HG03565 (cell line): ENCODE data around the gene APOL4.
"Not testable (repeated sequence)": the region's sequence is repeated elsewhere in the genome, so short reads cannot be mapped to it uniquely, and the experiment has no call there.

Experiments used
- ATAC-seq: cut with Tn5 transposase; IDR thresholded peaks from one replicate; pipeline ENCODE4 v1.9.1; 2021; ENCODE audit warnings: mild to moderate bottlenecking, moderate library complexity; ENCODE audit not compliant: unreplicated experiment

The APOL4 gene

DNA sequence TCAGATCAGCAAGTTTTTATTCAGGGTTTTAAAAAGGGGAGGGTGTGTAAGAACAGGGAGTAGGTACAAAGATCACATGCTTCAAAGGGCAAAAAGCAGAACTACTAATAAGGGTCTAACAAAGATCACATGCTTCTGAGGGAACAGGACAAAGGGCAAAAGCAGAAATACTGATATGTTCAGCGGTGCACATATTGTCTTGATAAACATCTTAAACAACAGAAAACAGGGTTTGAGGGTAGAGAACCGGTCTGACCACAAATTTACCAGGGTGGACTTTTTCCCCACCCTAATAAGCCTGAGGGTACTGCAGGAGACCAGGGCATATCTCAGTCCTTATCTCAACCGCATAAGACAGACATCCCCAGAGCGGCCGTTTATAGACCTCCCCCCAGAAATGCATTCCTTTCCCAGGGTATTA lies 7.9 kb upstream of the APOL4 start:
- ATAC-seq: not testable (repeated sequence)

DNA sequence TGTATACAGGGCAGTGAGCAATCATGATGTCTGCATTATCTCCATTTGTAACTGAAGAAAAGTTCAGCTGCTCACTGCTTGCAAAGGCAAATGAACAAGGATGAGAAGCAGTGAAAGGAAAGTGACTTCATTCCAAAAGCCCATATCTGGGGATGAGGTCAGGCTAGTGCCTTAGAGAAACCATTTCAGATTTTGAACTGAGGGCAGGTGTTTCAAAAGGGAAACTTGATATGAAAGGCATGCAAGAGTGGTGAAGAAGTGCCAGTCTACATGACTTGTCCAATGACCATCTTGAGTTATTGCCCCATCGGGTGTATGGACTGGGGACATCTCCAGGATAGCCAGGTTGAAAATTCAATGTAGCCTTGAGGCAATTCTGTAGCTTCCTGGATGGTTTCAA lies 7.3 kb upstream of the APOL4 start:
- ATAC-seq: no peak

DNA sequence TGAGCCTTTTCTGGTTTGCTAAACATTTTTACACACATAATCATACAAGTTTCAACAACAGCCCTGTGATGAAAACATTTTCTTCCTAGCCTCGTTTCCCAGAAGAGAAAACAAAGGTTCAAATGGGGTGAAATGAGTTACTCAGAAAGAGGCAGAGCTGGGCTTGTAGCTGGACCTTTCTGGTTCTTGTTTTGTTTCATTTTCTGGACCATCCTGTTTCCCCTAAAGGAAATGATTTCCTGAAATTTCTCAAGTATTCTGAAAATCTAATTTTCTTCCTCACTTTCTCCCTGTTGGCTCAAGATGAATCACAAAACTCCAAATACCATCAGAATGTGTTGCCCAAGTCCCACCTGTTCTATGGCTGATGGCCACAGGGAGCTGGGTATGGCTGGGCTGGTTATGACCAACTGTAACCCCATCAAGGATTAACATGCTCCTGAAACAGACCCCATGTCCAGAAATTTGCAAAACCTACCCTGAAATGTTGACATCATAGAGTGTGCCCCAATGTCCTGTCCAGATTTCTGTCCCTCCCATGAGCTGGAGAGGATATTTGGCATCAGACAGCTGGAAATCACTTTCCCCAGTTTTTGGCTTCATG lies 6.7 kb upstream of the APOL4 start:
- no peak for ATAC-seq

DNA sequence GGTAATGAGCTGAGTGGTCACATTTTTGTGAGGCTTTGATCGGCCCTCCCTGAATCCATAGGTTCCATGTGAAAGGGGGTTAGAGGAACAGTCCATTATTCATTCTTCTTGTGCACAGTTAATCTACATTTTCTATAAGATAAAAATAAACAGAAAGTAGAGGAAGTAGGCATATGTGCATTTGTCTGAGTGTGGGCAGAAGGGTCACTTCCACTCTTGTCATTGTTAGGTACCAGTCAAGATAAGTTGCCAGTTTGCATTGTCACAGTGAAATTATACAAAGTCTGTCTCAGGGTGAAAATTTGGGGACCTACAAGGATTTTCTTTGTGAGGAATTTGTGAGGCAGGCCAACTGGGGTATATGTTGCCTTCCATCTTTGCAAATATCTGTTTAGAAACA lies 4.6 kb upstream of the APOL4 start:
- no peak for ATAC-seq

DNA sequence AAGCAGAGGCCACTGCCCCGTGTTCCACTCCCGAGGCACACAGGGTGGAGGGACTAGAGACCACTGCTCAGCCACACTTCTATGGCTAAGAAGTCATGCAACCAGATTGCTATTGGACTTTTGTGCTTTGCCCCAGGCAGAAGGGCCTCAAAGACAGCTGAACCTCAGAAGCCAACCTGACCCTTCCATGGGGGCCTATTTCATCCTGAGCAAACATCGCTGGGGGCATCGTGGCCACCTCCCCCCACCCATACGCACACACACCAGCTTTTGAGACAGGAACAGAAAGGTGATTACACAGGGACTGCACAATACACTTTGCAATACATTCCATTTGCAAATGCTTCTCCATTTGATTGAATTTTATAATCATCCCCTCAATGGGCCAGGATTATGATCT lies 4.0 kb upstream of the APOL4 start:
- not testable (repeated sequence) for ATAC-seq

DNA sequence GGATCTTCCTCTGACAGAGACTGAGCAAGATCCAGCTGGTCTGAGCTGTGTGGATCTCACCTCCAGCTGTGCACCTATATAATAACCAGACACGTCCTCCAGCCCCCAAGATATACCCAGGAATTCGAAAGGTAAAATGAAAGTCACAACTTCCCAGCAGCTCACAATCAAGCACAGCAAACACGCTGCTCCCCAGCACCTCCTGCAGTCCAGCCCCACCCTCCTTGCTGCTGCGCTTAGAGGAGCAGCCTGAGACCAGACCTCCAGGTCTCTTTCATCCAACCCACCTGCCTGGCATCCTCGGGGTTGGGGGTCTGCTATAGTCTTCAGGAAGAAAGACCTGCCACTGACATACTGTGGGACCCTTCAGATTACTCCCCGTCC lies 3.0 kb upstream of the APOL4 start:
- no peak for ATAC-seq

DNA sequence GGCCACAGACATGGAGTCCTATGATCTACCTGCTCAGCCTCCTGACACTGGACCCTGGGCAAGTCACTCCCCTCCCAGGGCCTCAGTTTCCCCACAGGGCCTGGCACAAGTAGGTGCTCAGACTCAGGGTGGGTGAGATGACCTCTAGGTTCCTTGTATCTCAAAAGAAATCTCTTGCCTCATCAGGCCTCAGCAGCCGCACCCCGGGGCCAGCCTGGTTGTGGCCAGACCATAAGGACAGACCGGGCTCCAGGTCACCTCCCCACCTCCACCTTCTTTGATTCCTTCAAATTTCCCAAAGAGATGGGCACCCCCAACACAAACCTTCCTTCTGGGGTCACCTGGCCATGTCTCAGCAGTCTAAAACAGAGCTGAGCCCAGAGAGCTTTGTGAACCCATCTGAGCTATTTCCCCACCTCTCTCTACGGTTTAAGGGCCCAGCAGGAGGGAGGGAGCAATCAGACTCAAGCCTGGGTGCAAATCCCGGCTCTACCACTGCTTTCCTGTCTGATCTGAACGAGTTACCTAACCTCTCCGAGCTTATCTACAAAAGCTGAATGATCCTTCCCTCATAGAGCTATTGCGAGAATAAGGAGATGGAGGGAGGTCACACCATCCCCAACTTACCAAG lies 2.5 kb upstream of the APOL4 start:
- ATAC-seq: no peak

DNA sequence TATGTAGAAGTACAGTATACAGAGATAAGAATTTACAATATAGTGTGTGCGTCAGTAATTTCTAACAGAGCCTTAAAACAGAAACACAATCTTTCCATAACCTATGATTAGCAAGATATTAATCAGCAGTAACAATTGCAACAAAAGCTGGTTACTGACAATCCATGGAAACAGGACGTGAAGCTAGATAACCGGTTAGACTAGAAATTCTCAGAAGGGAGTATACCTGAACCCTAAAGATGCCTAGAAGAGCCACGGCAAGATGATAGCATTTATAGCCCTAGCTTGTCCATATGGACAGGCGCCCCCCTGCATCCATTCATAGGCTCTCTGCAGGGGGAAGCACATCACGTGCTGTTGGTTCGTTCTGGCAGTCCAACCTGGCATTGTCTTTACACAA lies 1.8 kb upstream of the APOL4 start:
- ATAC-seq: not testable (repeated sequence)

DNA sequence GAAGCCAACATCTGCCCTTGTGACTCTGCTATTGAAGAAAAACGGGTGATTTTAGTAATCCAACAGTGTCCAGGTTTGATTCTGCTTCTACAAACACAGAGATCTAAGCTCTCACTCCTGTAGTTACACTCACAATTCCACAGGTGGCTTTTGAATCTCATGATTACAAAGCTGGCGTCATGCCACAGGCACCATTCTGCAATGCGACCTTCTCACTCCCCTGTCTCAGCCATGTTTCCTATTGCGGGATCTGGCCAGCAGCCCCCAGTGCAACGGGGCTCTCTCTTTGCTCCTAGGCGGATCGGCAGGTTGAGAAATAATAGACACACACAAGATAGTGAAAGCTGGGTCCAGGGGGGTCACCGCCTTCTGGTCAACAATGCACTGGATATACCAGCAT lies 1.3 kb upstream of the APOL4 start:
- not testable (repeated sequence) for ATAC-seq

DNA sequence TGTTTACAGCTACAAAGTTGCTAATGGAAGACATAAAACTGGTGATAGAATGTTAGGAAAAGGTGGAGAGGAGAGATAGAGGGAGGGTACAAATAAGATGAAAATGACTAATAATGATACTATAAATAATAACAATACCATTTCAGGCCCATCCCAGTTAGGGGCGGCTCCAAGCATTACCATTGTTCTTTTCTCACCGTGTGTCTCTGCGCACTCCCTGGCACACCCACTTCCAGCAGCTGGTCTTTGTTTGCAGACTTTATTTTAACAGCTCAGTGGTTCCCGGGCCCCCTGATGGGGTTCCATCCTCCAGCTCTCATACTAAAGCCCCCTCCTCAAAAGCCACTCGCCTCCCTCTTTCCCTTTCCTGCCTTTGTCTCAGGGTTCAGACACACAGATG lies 584 bp downstream of the APOL4 start:
- ATAC-seq: not testable (repeated sequence)

DNA sequence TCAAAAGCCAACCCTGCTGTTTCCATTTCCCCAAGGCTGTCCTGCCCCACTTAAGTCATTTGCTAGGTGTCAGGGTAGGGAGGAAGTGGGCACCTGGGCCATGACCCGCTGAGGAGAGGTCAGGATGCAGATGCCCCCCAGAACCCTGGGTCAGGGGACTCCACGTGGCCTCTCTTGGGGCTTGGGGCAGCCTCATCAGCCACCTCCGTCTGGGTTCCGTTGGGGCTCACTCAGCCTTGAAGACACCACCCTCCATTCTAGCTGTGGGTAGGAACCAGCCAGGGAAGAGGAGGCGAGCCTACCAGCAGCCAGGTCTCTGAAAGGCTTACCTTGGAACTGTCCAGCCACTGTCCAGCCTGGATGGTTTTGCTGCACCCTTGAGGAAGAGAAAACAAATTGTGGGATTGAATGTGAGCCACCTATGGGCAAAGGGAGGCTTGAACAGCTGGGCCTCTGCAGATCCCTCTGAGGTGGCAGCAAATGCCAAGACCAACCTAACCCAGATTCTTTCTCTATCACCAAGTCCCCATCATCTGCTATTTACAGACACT lies 2.5 kb downstream of the APOL4 start:
- no peak for ATAC-seq

DNA sequence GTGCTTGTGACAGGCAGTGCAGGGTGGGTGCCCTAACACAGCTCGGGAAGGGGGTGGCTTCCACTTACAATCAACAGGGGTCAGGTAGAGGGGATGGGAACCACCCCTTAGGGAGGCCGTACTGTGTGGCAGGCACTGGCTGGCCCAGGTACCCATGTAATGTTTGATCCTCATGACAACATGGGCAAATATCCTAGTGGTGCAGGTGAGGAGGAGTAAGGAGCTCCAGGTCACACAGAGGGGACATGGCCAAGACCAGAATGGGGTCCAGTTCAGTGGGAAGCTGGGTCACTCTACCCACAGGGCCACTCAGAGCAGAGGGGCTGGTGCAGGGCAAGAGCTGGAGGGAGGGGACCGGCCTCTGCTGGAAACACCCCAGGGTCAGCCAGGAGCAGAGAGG lies 3.1 kb downstream of the APOL4 start:
- no peak for ATAC-seq

DNA sequence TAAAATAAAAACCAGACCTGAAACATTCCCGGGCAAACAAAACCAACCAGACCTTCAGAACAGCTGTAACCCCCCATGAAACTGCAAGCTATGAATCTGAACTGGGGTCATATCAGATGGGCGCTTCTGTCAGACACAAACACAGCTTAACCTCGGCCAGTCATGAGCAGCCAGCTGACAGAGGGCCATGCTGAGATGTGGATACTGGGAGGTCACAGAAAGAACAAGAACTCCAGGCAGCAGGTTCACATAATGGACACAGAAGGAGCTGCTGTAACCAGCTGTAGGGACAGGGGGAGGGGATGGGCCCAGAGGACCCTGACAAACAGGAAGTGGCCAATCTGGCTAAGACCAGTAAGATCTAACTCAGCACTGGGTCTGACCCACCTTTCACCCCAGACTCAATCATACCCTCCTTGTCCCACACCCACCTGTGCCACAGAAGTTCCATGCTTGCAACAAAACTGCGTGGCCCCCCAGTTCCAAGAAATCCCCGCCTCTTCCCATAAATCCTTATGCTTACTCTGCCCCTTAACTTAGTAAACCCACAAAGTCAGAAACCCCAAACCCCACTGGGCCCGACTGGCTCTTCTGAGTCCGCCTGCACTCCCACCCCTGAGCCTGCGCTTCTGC lies 4.0 kb downstream of the APOL4 start:
- ATAC-seq: no peak

DNA sequence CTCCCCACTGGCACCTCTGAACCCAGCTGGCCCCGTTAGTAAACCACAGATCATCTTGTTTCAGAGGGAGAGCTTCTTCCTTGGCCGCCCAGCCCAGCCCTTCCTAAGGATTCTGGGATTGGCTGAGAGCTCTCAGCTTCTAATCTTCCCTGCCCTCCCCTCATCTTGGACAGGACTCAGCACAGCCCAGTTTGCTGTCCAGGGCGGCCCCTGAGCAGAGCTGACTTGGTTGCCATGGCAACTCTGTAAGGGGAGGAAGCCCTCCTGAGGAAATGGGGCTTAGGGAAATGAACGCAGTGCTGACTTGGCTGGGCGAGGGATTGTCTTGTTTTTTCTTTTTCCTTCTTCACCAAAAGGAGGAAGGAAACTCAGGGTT lies 4.6 kb downstream of the APOL4 start:
- no peak for ATAC-seq

DNA sequence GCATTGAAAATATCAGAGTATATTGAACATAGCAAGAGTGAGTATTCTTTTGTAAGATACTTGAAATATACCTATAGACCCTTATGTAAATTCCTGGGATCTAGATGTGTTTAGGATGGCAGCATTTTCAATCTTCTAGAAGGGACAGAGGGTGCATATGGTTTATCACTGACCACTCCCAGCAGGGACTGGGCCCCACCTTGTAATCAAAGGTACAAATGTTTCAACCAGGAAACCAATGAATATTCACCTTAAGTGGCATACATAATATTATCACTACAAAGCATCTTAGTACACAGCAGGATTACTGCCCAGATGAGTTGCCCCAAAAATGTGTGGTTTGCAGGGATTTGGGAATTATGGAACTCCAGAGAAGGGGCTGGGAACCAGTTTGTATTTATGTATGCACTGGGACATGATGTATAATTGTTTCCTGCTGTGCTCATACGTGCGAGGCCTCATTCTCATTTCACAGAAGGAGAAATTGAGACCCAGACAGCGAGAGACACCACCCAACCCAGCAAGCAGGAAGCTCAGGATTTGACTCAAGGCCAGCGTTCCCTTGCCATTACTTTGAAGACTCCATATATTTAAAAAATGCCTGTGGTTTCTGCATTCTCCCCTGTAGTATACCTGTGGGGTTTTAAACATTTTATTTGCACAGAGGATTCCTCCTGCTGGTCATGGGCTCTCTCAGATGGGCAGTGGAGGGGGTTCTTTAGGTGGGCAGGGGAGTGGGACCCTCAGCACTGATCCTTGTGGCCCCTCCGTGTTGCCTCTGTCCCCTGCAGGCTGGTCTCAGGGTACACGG lies 5.2 kb downstream of the APOL4 start:
- no peak for ATAC-seq

DNA sequence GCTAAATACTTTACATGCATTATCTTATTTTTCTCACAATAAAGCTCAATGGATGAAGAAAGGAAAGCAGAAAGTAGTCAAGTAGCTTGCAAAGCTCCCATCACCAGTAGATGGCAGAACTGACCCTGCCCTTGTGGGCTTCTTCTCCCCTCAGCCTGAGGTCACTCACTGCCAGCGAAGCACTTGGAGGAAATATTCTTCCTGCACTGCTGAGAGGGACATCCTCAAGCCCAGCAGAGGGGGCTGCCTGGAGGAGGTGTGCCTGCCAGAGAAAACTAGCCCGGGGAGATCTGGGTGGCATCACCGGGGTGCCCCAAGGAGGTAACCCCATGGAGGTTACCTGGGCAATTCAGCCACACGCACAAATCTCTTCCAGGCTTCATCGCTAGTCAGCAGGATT lies 6.6 kb downstream of the APOL4 start:
- ATAC-seq: no peak

DNA sequence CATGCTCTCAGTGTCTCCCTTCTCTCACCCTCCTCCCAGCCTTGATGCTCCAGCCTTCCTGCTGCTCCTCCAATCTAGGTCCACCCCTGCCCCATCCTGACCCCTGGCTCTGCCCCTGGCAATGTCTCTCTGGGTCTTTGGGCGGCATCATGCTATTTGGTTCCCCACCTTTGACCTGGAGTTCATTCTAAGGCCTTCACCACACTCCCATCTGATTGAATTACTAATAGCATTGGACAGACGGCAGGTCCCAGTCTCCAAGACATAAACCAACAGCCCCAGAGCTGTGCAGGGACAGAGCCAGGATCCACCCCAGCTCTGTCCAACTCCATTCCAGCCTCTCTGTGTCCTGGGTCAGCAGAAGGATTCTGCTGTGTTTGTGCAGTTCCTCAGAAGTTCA lies 7.2 kb downstream of the APOL4 start:
- no peak for ATAC-seq

DNA sequence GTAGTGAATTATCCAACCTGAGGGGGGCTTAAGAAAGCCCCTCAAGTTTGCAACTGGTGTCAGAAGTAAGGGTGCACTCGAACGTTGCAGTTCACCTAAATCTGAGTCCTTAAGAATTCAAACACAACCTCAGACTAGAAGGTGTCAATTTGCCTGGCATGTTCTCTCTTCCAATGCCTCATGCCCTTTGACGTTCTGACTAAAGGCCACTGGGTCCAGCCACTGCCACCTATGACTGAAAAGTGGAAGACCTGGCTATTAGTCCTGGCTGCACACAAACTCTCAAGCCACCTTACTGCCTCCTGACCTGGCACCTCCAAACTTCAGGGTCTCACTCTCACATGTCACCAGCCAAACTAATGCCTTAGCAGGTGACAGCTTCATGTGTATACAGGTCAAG lies 8.0 kb downstream of the APOL4 start:
- ATAC-seq: no peak

DNA sequence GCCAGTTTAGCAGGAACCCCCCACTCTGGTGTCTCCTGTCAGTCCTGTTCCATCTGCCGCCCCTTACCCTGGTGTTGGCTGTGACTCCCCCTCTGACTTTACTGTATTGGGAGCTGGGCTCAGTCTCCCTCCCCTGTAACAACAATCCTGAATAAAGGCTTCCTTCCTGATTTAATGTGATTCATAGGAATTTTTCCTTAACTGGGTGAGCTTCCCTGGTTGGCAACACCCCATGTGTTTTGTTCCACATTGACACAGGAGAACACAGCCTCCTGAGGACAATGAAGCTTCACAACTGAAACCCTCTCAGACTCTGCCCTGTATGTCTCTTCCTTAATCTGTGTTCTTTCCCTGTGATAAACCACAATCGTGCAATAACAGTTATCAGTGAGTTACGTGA lies 8.4 kb downstream of the APOL4 start:
- no peak for ATAC-seq

DNA sequence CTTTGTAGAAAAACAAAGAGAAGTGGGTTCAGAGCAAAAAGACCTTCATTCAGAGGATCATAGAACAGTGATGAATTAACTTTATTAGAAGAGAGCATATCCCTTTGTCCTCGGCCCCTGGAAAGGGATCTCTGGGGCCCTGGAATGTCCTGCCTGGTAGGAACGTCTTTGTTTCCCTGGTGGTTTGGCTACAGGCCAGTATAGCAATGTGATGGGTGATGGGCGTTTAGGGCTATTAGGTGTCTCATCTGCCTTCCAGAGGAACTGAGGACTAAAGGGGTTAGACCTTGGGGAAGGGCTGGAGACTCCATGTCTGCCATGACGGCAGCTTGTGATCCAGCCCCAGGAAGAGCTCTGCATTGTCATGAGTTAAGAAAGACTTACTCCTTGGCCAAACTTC lies 9.1 kb downstream of the APOL4 start:
- ATAC-seq: no peak

DNA sequence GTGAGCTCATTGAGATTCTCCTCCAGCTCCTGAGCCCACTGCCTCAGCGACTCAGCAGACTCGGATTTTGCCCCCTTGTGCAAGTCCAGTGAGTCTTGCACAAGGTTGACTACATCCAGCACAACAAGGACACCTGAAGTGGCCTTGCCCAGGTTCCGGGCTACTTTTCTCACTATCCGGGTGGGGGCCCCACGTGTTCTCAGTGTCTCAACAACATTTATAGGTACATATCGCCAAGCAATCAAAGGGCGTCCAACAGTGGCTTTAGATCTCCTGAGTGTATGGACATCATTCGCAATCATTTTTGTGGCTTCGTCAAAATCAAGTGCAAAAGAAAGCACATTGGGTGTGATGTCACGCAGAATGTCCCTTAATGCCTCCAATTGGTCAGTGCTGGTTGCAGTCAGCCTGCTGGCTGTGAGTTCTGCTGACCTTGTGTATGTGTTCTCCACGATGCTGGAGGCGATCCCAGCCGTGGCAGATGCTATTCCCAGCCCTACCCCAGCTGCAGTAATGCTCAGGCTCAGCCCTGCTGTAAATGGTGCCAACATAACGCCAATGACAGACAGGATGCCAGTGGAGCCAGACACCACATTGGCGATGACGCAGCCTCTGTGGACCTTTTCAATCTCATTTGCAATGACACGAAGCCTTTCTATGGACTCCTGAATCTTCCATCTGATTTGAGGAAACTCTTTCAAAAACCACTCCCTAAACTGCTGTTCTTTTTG lies 10.3 kb downstream of the APOL4 start:
- no peak for ATAC-seq
